ENCODE results near the gene SMIM28. TPM values are rescaled to one million over a fixed set of nuclear protein-coding genes. Genes with fewer than 3 reads are reported as not detected.

The SMIM28 gene
- total and polyA plus RNA-seq, 9 of the 15 experiments (the other 6 are each of a cell fraction or from before 2014, with no cell fraction given), result not detected

GRCh38 chr6:138430361-138431145 lies 52.8 kb downstream of the SMIM28 start:
- Histone ChIP-seq H3K27ac (ENCODE audit: extremely low read depth, low read depth, low read length) (no peak overlapping the region), H4K20me1 (replicated peaks; ENCODE audit: control insufficient read depth, insufficient read depth, low read length) (no peaks in the 10 kb centered on the region), H3K27me3 (ENCODE audit: control insufficient read depth in 2 of 2, insufficient read depth in 2 of 2, low read length in 2 of 2) (peaks cover 52 to 58% of the 10 kb centered on the region in 2 experiments), H3K9ac (ENCODE audit: insufficient read depth in 1 of 2, low read depth in 2 of 2, low read length in 2 of 2) (no peak overlapping the region), H3K36me3 (ENCODE audit: control insufficient read depth, insufficient read depth, low read length) (no peaks in the 10 kb centered on the region), H3K4me2 (ENCODE audit: insufficient read depth, low read length) (no peak overlapping the region), H2AFZ (ENCODE audit: low read depth, low read length) (no peak overlapping the region), H3K79me2 (ENCODE audit: control insufficient read depth, insufficient read depth, low read length) (no peaks in the 10 kb centered on the region), H3K4me3 (no peak overlapping the region), H3K9me1 (ENCODE audit: control insufficient read depth, insufficient read depth, low read length) (no peaks in the 10 kb centered on the region), H3K4me1 (replicated peaks in 1 of 2; ENCODE audit: control insufficient read depth in 2 of 2, insufficient read depth in 2 of 2, low read length in 2 of 2) (peaks cover 0 to 3% of the 10 kb centered on the region in 2 experiments; a peak in 1 of 5 replicates), H3K9me3 (replicated peaks; ENCODE audit: control insufficient read depth, insufficient read depth, low read depth, low read length) (no peaks in the 10 kb centered on the region)
- in situ Hi-C loops (cut with MboI), result no loop called here
- 1% methylated on average over 28 of the region's 29 CpGs for WGBS (ENCODE audit: insufficient coverage, low coverage, missing lambda C conversion rate)
- ChIA-PET POLR2A (interaction anchor here (0.6 to 2.2 kb wide), 5 partner anchors 16 to 314 kb away, joined by 3 to 9 read pairs (median 3); no protein-coding TSS in a partner anchor), CTCF (ENCODE audit: low intra/inter-chr PET ratio) (no interaction called here)
- BruUV-seq (replicated peaks), result no TSS peak
- ATAC-seq, result no peak; the same call in 2 of the 3 replicates
- FAIRE-seq, result no peak
- TF ChIP-seq POU5F1 (IDR thresholded peaks at IDR 0.05; ENCODE audit: borderline replicate concordance, low read depth, low read length, partially characterized antibody) (no peak), CEBPB (tag; IDR thresholded peaks at IDR 0.05) (no peak)
- no peak for DNase-seq (ENCODE audit: extremely low read depth in 1 of 4, low spot score in 3 of 4)
- intact Hi-C loops (cut with micrococcal nuclease), result no loop called here

- no peak overlapping the region for H3K4me3 ChIP-seq
- peaks cover 50 to 51% of the 10 kb centered on the region in 2 experiments for H3K27me3 ChIP-seq (ENCODE audit: control insufficient read depth in 2 of 2, insufficient read depth in 2 of 2, low read length in 2 of 2)
- H2AFZ ChIP-seq (ENCODE audit: low read depth, low read length), result no peak overlapping the region
- no peak overlapping the region for H3K9ac ChIP-seq (ENCODE audit: insufficient read depth in 1 of 2, low read depth in 2 of 2, low read length in 2 of 2)
- DNase-seq (ENCODE audit: extremely low read depth in 1 of 4, low spot score in 3 of 4), result no peak
- no peak overlapping the region for H3K4me2 ChIP-seq (ENCODE audit: insufficient read depth, low read length)
- 6% methylated on average over 18 of the region's 19 CpGs for WGBS (ENCODE audit: insufficient coverage, low coverage, missing lambda C conversion rate)
- no peaks in the 10 kb centered on the region for H3K79me2 ChIP-seq (ENCODE audit: control insufficient read depth, insufficient read depth, low read length)
- H3K9me3 ChIP-seq (replicated peaks; ENCODE audit: control insufficient read depth, insufficient read depth, low read depth, low read length), result no peaks in the 10 kb centered on the region
- ChIA-PET CTCF (ENCODE audit: low intra/inter-chr PET ratio) (no interaction called here), POLR2A (interaction anchor here (1.2 to 2.2 kb wide), 3 partner anchors 17 to 315 kb away, joined by 3 to 9 read pairs (median 3); no protein-coding TSS in a partner anchor)
- no peak for FAIRE-seq
- intact Hi-C loops (cut with micrococcal nuclease) (no loop called here), in situ Hi-C loops (cut with MboI) (no loop called here)
- H3K36me3 ChIP-seq (ENCODE audit: control insufficient read depth, insufficient read depth, low read length), result no peaks in the 10 kb centered on the region
- TF ChIP-seq SAFB2 (IDR thresholded peaks at IDR 0.05; ENCODE audit: borderline replicate concordance, low read depth, low read length, severe bottlenecking), result no peak
- TF ChIP-seq SPI1 (IDR thresholded peaks at IDR 0.05; ENCODE audit: borderline replicate concordance, low read depth, low read length), result peak; percentile 16; the same call in 1 of the 2 replicates
- no TSS peak for BruUV-seq (replicated peaks)
- no peak for ATAC-seq
- H3K4me1 ChIP-seq (replicated peaks in 1 of 2; ENCODE audit: control insufficient read depth in 2 of 2, insufficient read depth in 2 of 2, low read length in 2 of 2), result peaks cover 0 to 3% of the 10 kb centered on the region in 2 experiments; a peak in 1 of 5 replicates
- no peak overlapping the region for H3K27ac ChIP-seq (ENCODE audit: extremely low read depth, low read depth, low read length)
- no peaks in the 10 kb centered on the region for H3K9me1 ChIP-seq (ENCODE audit: control insufficient read depth, insufficient read depth, low read length)
- no peaks in the 10 kb centered on the region for H4K20me1 ChIP-seq (replicated peaks; ENCODE audit: control insufficient read depth, insufficient read depth, low read length)
Observed at GRCh38 chr6:138431256-138432062, 53.8 kb downstream of the SMIM28 start.
